Fibroblast of mammary gland (primary cell): Measurements from ENCODE around the gene STAT5A.

Experiments used
- DNase-seq: peaks from one replicate; pipeline ENCODE4 v3.0.0-alpha.2; 2010; ENCODE audit warnings: low read depth
- H3K4me3 ChIP-seq: 2 replicates; pipeline ENCODE4 v1.5.1; 2011; ENCODE audit warnings: low read depth, mild to moderate bottlenecking, low read length, moderate library complexity; ENCODE audit not compliant: control insufficient read depth
- TF ChIP-seq, protein P1 (sequence below): conservative IDR thresholded peaks from 2 replicates; pipeline ENCODE4 v1.5.1; 2011; ENCODE audit warnings: low read depth, low read length, inconsistent platforms; ENCODE audit not compliant: control insufficient read depth, insufficient read depth

The STAT5A gene

DNA sequence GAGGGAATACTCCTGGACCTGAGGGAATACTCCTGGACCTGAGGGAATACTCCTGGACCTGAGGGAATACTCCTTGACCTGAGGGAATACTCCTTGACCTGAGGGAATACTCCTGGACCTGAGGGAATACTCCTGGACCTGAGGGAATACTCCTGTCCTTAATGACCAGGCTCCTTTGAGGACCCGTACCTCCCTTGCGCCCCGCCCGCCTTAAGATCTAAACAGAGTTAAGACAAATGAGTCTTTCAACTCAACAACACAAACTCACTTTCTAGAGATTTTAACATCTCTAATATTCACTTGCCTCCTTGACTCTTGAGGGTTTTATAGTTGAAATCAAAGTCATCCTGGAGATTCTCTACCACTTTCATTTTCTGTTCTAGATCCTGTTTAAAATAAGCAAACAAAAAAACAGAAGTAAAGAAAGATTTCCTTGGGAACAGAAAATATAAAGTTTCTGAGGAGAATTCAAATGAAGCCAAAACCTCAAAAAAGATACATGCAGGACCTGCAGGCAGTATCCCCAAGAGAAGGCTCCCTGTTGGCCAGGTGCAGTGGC, 50.2 kb downstream of the STAT5A start:
- DNase-seq, result no peak
- H3K4me3 ChIP-seq, result no peak overlapping the region
- TF ChIP-seq, protein P1, sequence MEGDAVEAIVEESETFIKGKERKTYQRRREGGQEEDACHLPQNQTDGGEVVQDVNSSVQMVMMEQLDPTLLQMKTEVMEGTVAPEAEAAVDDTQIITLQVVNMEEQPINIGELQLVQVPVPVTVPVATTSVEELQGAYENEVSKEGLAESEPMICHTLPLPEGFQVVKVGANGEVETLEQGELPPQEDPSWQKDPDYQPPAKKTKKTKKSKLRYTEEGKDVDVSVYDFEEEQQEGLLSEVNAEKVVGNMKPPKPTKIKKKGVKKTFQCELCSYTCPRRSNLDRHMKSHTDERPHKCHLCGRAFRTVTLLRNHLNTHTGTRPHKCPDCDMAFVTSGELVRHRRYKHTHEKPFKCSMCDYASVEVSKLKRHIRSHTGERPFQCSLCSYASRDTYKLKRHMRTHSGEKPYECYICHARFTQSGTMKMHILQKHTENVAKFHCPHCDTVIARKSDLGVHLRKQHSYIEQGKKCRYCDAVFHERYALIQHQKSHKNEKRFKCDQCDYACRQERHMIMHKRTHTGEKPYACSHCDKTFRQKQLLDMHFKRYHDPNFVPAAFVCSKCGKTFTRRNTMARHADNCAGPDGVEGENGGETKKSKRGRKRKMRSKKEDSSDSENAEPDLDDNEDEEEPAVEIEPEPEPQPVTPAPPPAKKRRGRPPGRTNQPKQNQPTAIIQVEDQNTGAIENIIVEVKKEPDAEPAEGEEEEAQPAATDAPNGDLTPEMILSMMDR, result no peak

DNA sequence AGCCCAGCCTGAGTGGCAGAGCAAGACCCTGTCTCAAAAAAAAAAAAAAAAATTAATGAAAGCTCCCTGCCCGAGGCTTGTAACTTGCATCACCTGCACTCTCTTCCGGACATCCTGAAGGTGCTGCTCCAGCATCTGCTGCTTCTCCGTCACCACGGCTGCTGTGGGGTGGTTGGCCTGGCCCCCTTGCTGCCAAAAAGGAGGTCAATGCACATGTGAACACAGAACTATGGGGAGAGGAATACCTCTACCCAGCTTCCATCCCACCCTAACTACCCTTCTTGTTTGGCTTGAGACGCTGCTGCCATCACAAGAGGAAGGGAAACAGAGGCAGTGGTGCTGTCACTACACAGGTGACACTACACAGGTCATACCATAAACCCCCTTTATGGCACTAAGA, 50.9 kb downstream of the STAT5A start:
- TF ChIP-seq, protein P1, result no peak
- H3K4me3 ChIP-seq, result no peak overlapping the region
- DNase-seq, result no peak

DNA sequence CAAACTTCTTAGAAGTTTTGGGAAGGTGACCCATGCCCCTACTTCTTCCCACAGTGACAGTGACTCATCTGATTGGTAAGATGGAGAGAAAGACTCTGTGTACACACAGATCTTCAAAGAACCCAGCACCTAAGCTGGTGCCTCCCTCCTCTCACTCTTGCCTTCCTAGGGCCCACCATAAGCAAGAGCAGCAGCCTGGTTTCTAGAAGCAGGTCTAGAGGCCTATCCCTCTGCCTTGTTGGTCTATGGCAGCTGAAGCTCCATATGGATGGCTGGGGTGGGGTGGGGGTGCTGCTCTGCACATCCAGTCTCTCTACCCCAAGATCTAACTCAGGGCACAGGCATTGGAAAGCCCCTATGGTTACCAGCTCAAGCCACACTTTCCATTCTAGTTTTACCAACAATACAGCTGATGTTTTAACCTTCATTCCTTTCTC, 52.4 kb downstream of the STAT5A start:
- TF ChIP-seq, protein P1, result no peak
- peak; percentile 34 for DNase-seq
- H3K4me3 ChIP-seq, result no peak overlapping the region

DNA sequence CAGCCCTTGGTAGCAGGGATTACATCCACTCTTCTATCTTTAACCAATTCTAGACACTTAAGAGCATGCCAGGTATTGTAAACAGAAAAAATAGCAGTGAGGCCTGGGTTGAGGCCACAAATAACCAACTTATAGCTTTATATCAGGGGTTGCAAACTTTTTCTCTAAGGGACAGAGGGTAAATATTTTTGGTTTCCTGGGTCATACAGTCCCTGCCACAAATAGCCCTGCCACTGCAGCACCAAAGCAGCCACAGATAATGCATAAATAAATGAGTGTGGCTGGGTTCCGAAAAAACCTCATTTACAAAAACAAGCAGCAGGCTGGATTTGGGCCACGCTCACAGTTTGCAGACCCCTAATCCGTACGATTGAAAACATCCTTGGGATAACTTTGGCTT, 53.3 kb downstream of the STAT5A start:
- H3K4me3 ChIP-seq, result no peak overlapping the region
- no peak for DNase-seq
- TF ChIP-seq, protein P1, result no peak

DNA sequence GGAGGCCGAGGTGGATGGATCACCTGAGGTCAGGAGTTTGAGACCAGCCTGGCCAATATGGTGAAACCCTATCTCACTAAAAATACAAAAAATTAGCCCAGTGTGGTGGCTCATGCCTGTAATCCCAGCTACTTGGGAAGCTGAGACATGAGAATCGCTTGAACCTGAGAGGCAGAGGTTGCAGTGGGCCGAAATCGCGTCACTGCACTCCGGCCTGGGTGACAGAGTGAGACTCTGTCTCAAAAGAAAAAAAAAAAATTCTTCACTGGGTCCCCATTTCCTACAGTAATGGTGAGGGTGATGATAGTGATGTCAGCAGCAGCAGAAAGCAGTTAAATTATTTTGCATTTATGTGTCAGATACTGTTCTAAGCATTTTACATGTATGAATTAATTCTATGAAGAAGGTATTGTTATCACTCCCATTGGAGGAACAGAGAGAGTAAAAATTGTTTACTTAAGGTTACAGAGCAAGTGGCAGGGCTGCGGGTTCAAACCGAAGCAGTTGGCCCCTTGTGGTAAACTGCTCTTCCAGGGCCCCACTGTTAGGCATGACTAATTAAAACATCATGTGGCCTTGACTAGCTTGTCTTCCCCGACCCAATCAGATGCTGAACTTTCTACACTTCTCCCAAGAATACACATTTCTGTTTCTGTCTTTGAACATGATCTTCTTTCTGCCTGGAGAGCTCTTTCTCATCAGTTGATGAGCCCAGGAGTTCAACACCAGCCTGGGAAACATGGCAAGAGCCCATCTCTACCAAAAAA, 54.1 kb downstream of the STAT5A start:
- H3K4me3 ChIP-seq, result no peak overlapping the region
- peak; percentile 58 for DNase-seq
- TF ChIP-seq, protein P1, result no peak

DNA sequence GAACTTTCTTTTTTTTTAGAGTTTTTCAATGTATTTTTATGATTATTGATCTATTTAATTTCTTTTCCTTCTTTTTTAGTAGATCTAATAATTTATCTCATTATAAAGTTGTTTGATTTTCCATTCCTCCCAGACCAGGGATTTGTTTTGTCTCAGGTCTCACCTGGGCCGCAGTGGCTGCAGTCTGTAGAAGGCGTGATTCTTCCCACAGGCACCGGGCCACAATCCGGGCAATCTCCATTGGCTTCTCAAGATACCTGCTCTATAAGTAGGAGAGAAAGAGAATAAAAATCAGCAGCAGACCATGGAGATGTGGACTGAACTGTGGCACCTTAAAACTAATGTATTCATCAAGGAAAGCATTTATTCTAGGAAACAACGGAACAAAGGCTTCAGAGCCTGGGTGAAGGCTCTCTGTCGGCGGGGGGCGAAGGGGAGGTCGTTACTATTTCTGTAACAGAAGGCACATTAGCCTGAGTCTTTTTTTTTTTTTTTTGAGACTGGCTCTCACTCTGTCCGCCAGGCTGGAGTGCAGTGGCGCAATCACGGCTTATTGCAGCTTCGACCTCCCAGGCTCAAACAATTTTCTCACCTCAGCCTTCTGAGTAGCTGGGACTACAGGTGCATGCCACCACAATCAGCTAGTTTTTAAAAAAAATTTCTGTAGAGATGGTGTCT, 57.2 kb downstream of the STAT5A start:
- TF ChIP-seq, protein P1, result no peak
- H3K4me3 ChIP-seq, result no peak overlapping the region
- no peak for DNase-seq
